ENCODE results near the gene LRRC9. TPM values are rescaled to one million over a fixed set of nuclear protein-coding genes. Genes with fewer than 3 reads are reported as not detected.

The LRRC9 gene
- total RNA-seq, 1 donor from 2014 or later: 3.7 TPM

DNA sequence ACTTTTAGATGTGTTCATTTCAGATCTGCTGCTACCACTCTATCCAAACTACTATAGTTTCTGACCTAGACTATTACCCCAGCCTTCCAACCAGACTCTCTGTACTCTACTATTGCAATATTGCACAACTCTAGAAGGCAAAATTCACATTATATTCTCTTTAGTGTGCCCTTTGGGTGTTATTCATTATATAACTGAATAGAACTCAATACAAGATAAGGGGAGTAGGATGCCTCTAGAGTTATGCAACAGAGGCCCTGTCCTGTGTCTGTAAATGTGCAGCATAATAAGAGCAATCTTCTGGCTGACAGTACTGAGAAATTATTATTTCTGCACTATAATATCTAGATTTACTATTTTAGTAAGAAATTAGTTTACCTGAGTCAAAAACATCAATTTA, 63.1 kb downstream of the LRRC9 start:
- no peak for DNase-seq (ENCODE audit: low spot score, unreplicated experiment)
- Mint-ChIP-seq H3K4me3 (ENCODE audit: low read depth) (no peak overlapping the region), H3K36me3 (ENCODE audit: insufficient read depth) (no peaks in the 10 kb centered on the region), H3K9me3 (ENCODE audit: low read depth) (no peaks in the 10 kb centered on the region), H3K27ac (no peak overlapping the region), H3K27me3 (no peaks in the 10 kb centered on the region), H3K4me1 (ENCODE audit: low read depth) (no peaks in the 10 kb centered on the region)
- TF ChIP-seq, protein P1, sequence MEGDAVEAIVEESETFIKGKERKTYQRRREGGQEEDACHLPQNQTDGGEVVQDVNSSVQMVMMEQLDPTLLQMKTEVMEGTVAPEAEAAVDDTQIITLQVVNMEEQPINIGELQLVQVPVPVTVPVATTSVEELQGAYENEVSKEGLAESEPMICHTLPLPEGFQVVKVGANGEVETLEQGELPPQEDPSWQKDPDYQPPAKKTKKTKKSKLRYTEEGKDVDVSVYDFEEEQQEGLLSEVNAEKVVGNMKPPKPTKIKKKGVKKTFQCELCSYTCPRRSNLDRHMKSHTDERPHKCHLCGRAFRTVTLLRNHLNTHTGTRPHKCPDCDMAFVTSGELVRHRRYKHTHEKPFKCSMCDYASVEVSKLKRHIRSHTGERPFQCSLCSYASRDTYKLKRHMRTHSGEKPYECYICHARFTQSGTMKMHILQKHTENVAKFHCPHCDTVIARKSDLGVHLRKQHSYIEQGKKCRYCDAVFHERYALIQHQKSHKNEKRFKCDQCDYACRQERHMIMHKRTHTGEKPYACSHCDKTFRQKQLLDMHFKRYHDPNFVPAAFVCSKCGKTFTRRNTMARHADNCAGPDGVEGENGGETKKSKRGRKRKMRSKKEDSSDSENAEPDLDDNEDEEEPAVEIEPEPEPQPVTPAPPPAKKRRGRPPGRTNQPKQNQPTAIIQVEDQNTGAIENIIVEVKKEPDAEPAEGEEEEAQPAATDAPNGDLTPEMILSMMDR (IDR thresholded peaks at IDR 0.05; ENCODE audit: unreplicated experiment): no peak

- no peak for DNase-seq (ENCODE audit: low spot score, unreplicated experiment)
- TF ChIP-seq, protein P1 (IDR thresholded peaks at IDR 0.05; ENCODE audit: unreplicated experiment): no peak
- H3K4me1 Mint-ChIP-seq (ENCODE audit: low read depth): no peaks in the 10 kb centered on the region
- H3K4me3 Mint-ChIP-seq (ENCODE audit: low read depth): no peak overlapping the region
- no peak overlapping the region for H3K27ac Mint-ChIP-seq
- H3K9me3 Mint-ChIP-seq (ENCODE audit: low read depth): peaks cover 4% of the 10 kb centered on the region
- H3K36me3 Mint-ChIP-seq (ENCODE audit: insufficient read depth): peaks cover 2% of the 10 kb centered on the region
- no peaks in the 10 kb centered on the region for H3K27me3 Mint-ChIP-seq
These were observed 66.7 kb downstream of the LRRC9 start for GRCh38 chr14:59986556-59987059.

DNA sequence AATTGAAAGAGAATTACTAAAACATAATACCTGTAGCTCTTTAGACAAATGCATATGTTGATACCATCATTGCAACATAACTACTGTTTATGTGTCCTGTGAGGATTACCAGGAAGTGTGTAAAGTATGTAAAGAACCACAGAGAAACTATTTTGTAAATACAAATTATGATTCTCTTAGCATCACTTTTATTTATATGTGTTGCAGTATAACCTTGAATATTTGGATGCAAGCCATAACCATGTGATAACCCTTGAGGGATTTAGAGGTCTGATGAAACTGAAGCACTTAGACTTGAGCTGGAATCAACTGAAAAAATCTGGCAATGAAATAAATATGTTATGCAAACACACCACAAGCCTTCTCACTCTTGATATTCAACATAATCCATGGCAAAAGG, 77.5 kb downstream of the LRRC9 start:
- DNase-seq (ENCODE audit: low spot score, unreplicated experiment): no peak
- Mint-ChIP-seq H3K36me3 (ENCODE audit: insufficient read depth) (no peaks in the 10 kb centered on the region), H3K9me3 (ENCODE audit: low read depth) (peaks cover 4% of the 10 kb centered on the region), H3K4me1 (ENCODE audit: low read depth) (no peaks in the 10 kb centered on the region), H3K27me3 (no peaks in the 10 kb centered on the region), H3K4me3 (ENCODE audit: low read depth) (no peak overlapping the region), H3K27ac (no peak overlapping the region)
- TF ChIP-seq, protein P1 (IDR thresholded peaks at IDR 0.05; ENCODE audit: unreplicated experiment): no peak

DNA sequence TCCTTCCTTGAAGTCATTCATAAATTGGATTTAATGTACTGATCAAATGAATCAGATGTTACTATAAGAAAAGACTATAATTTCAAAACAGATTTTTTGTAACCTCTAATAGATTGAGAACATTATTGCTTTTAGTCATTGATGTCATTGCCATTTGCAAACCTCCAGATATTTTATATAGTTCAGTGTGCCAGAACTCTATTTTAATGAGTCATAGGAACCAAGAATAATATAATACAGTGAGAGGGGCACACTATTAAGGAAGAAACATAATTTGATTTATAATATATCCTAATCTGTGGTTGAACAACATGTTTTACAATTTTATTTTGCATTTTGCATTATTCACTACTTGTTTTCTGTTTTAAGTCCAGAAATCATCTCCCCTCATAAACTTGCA, 78.0 kb downstream of the LRRC9 start:
- Mint-ChIP-seq H3K27me3 (no peaks in the 10 kb centered on the region), H3K36me3 (ENCODE audit: insufficient read depth) (no peaks in the 10 kb centered on the region), H3K9me3 (ENCODE audit: low read depth) (no peaks in the 10 kb centered on the region), H3K4me1 (ENCODE audit: low read depth) (peaks cover under 1% of the 10 kb centered on the region), H3K4me3 (ENCODE audit: low read depth) (no peak overlapping the region), H3K27ac (no peak overlapping the region)
- DNase-seq (ENCODE audit: low spot score, unreplicated experiment): no peak
- TF ChIP-seq, protein P1 (IDR thresholded peaks at IDR 0.05; ENCODE audit: unreplicated experiment): no peak

DNA sequence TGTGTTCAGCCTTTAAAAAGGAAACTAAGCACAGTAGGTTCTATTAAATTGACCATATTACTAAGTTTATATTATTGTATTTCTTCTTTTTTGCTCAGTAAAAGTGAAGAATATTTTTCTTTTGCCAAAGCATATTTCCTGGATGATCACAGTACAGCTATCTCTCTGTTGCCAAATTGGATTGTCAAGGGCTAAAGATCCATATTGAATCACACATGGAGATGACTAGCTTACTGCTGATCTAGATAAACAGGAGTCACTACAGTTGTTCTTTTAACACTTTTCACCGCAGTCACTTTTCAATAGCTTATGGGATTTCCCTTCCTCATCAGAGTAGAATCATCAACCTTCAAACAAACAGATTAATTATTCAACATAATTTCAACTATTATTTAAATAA, 78.6 kb downstream of the LRRC9 start:
- Mint-ChIP-seq H3K4me1 (ENCODE audit: low read depth) (peaks cover 3% of the 10 kb centered on the region), H3K4me3 (ENCODE audit: low read depth) (no peak overlapping the region), H3K36me3 (ENCODE audit: insufficient read depth) (no peaks in the 10 kb centered on the region), H3K27ac (no peak overlapping the region), H3K27me3 (no peaks in the 10 kb centered on the region), H3K9me3 (ENCODE audit: low read depth) (no peaks in the 10 kb centered on the region)
- no peak for DNase-seq (ENCODE audit: low spot score, unreplicated experiment)
- TF ChIP-seq, protein P1 (IDR thresholded peaks at IDR 0.05; ENCODE audit: unreplicated experiment): no peak
